COR-L47 (cell line): ENCODE measurements around the gene PADI4.
A peak's percentile ranks its signal among the peaks of the same experiment; 100 is the strongest.

ENCODE experiments used
- DNase-seq: peaks from one replicate; lab custom pipeline; 2025; lab: John Stamatoyannopoulos, UW

PADI4 gene

DNA sequence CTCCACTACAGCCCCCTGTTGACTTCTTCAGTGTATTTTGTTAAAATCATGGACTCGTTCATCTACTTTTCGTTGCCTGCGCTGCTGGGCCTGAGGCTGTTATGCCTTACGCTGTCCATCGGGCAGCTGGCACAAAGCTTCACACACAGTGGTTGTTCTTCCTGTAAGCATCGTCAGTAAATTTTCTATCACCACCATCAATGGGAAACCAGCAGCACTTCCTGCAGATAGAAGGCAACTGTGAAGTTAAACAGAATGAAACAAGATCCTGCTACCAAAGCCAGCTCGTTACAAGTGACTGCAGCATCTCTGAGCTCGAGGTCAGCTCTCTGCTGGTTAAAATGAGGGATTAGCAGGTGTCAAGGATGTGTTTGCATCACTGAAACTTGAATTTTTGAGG is 42.1 kb downstream of the PADI4 start:
- no peak for DNase-seq

DNA sequence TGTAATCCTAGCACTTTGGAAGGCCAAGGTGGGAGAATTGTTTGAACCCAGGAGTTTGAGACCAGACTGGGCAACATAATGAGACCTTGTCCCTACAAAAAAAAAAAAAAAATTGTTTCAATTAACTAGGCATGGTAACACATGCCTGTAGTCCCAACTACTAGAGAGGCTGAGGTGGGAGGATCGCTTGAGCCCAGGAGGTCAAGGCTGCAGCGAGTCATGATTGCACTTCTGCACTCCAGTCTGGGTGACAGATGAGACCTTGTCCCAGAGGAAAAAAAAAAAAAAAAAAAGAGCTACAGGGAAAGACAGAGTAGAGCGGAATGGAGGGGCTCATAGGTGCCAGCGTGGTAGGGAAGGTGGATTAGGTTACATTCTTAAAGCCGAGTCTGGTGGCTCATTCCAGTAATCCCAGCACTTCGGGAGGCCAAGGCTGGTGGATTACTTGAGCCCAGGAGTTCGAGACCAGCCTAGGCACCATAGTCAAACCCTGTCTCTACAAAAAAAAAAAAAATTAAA is 43.0 kb downstream of the PADI4 start:
- no peak for DNase-seq

DNA sequence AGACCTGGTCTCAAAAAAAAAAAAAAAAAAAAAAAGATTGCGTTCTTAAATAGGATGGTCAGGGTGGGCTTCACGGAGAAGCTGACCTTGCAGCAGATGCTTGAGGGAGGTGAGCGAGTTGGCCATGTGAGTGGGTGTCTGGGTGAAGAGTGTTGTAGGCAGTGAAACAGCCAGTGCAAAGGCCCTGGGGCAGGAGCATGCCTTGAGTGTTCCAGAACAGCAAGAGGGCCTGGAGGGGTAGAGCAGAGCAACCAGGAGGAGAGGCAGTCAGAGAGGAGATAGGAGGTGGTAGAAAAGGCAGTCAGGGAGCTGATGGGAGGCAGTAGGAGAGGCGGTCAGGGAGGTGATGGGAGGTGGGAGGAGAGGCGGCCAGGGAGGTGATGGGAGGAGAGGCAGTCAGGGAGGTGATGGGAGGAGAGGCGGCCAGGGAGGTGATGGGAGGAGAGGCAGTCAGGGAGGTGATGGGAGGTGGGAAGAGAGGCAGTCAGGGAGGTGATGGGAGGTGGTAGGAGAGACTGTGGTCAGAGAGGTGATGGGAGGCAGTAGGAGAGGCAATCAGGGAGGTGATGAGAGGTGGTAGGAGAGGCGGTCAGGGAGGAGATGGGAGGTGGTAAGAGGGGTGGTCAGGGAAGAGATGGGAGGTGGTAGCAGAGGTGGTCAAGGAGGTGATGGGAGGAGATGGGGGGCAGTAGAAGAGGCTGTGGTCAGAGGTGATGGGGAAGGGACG is 43.8 kb downstream of the PADI4 start:
- no peak for DNase-seq

DNA sequence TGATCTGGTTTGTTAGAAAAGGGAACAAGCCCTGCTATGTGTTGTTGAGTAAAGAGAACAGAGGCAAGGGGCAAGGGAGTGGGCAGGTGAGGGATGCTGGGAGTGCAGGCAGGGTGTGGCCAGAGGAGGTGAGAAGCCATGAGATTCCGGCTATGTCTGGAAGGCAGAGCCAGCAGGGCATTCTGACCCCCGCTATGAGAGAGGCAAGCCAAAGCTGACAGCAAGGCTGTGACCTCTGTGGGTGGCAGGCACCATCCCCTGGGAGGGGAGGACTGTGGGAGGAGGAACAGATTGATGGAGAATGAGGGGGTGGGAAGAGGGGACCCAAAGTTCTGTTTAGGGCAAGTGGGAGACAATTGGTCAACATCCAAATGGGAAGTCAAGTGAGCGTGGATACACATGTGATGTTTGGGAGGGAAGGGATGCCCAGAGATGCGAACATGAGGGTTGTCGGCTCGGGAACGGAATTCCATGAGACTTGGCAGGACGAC is 44.5 kb downstream of the PADI4 start:
- no peak for DNase-seq

DNA sequence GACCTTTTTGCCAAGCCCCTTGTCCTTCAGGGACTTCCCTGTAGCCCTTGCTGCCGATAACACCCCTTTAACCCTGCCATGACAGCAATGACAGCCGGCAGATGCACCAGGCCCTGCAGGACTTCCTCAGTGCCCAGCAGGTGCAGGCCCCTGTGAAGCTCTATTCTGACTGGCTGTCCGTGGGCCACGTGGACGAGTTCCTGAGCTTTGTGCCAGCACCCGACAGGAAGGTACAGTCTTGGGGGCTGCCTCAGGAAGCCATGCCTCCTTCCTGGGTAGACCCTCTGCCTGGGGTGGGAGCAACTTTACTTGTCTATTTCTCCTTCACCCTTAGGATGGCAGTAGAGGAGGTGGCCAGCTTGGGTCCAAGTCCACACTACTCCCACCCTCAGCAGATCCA is 47.9 kb downstream of the PADI4 start:
- DNase-seq, result no peak

DNA sequence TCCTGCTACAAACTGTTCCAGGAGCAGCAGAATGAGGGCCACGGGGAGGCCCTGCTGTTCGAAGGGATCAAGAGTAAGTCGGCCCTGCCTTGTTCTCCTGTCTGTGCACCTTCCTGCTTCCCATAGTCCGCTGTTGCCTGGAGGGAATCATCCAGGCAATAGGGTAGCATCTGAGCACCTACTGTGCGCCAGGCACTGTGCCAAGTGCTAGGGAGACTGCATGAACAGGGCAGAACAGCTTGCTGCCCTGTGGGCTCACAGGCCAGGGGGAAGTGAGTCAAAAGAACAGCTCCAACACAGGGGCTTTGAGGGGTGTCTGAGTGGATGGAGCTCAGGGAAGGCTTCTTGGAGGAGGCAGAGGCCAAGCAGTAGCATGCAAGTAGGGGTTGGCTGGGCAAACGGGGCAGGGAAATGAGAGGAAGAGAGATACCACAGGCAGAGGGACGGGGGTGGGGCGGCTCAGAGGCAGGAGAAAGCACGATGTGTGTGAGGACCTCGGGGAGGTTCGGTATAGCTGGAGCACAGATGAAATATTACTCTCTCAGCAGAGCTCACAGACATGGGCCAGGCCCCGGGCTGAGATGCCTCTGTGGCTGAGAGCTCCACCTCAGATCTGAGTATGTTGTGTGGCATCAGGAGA is 48.5 kb downstream of the PADI4 start:
- DNase-seq, result no peak

DNA sequence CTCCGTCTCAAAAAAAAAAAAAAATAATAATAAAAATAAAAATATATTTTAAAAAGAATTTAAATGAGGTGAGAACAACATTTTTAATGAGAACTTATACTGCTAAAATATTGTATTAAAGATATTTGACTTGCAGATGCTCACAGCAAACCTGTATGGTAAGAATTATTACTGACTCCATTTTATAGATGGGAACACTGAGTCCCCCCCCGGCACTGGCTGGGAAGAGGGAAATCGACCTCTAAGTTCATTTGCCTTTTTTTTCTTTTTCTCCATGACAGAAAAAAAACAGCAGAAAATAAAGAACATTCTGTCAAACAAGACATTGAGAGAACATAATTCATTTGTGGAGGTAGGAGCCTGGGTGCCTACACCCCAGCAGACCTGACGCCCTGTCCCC is 50.6 kb downstream of the PADI4 start:
- DNase-seq, result no peak

DNA sequence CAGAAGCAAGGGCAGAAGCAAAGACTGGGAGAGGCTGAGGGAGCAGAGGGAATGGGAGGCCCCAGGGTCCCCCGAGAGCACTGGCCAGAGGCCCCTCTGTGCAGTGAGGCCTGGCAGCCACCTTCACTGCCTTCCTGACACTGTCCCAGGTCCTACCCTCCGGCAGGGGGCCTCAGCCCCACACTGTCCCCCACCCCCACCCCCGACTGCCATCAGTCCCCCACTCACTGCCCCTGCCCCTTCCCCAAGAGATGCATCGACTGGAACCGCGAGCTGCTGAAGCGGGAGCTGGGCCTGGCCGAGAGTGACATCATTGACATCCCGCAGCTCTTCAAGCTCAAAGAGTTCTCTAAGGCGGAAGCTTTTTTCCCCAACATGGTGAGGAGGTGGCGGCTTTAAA is 51.0 kb downstream of the PADI4 start:
- no peak for DNase-seq

DNA sequence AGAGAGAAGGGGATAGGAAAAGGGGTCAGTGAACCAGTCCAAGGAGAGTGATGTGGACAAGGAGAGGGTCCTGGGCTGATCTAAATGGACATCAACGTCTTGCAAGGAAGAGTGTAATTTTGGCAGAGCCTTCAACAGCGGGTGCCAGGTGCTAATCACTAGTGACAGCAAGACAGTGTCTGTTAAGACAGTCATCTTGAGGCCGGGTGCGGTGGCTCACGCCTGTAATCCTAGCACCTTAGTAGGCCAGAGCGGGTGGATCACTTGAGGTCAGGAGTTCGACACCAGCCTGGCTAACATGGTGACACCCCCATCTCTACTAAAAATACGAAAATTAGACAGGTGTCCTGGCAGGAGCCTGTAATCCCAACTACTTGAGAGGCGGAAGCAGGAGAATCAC is 51.8 kb downstream of the PADI4 start:
- no peak for DNase-seq

DNA sequence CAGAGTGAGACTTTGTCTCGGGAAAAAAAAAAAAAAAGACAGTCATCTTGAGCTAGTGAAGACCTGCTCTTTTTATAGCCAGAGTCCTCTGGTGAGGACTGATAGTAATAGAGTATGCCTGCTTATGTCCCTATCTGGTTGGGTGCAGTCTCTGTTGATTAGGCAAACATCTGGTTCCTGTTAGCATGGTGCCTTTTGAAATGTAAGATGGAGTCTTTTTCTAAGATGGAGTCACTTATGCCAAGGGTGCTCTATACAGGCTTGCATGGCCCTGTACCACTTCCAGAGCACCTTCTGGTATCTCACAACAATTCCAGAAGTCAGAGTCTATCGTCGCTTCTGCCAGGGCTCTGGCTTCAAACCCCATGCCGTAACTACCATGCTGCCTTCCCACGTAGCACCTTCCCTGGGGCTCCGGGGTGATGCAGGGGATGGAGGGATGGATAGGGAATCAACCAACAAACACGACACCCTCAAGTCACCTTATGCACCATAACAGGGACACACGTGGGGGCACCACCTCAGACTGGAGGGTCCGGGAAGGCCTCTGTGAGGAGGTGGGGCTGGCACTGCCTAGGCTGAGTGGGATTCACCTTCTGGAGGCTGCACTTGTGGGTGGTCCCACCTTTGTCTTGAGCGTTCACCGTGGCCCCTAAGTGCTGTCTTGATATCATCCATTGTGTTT is 52.4 kb downstream of the PADI4 start:
- no peak for DNase-seq

DNA sequence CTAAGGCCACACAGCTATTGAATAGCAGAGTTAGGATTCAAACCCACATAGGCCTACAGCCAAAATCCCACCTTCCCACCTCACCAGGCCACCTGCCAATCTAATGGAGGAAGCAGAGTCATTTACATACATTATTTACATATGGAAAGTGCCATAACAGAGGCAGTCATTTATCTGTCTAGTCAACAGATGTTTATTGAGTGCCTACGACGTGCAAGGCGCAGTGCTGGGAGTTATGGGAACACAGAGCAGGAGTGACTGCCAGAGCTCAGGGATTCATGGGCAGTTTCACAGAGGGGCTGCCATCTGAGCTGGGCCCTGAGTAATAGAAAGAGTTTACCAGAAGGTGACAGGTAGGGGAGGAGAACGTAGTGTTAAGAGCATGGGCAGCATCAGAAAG is 53.7 kb downstream of the PADI4 start:
- DNase-seq, result no peak

DNA sequence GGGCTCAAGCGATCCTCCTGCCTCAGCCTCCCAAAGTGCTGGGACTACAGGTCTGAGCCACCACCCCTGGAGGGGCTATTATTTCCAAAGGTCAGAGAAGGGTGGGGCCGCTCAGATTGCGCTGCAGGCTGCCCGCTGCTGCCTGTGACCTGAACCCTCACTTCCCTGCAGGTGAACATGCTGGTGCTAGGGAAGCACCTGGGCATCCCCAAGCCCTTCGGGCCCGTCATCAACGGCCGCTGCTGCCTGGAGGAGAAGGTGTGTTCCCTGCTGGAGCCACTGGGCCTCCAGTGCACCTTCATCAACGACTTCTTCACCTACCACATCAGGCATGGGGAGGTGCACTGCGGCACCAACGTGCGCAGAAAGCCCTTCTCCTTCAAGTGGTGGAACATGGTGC is 55.4 kb downstream of the PADI4 start:
- no peak for DNase-seq

DNA sequence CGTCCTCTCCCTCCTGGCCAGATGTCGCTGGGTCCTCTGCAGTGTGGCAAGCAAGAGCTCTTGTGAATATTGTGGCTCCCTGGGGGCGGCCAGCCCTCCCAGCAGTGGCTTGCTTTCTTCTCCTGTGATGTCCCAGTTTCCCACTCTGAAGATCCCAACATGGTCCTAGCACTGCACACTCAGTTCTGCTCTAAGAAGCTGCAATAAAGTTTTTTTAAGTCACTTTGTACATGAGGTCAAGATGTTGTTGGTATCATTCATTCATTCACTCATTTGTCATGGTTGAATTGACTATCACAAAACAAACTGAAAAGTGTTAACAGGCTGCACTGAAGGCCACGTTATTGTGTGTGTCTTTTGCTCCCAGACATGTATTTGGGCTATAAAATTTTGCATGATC is 55.8 kb downstream of the PADI4 start:
- DNase-seq, result no peak

DNA sequence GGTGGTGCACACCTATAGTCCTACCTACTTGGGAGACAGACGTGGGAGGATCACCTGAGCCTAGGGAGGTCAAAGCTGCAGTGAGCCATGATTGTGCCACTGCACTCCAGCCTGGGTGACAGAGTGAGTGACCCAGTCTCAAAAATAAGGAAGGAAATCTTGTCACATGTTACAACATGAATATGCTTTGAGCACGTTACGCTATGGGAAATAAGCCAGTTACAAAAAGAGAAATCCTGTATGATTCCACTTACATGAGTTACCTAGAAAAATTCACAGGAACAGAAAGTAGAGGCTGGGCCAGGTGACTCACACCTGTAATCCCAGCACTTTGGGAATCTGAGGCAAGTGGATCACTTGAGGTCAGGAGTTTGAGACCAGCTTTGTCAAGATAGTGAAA is 57.3 kb downstream of the PADI4 start:
- no peak for DNase-seq

DNA sequence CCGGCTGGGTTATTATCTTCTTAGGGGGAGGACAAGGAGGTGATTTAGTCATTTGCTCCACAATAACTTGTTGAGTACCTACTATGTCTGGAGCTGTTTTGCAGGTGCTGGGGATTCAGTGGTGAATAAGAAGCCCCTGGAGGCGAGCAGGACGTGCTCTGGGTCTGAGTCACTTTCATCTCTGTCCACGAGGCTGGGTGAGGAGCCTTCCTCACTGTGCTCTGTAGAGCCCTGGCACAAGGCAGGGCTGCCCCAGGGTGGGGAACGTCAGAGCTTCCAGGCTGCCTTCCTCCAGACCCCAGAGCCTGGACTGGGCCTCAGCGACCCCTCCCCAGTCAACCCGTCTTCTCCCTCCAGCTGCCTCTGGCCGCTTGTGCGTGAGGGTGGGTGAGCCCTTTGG is 61.5 kb downstream of the PADI4 start:
- DNase-seq, result no peak

DNA sequence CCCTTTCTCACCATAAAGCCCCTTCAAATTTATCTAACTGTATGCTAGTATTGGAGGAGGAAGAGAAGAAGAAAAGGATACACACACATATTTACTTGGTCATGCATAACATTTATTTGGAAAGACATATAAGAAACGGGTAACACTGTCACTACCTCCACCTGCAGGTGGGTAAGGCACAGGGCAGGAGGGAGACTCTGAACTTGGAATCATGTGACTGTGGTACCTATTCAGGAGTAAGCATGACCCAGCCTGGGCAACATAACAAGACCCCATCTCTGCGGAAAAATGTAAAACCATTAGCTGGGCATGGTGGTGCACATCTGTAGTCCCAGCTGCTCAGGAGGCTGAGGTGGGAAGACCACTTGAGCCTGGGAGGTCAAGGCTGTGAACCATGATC is 62.6 kb downstream of the PADI4 start:
- DNase-seq, result no peak

DNA sequence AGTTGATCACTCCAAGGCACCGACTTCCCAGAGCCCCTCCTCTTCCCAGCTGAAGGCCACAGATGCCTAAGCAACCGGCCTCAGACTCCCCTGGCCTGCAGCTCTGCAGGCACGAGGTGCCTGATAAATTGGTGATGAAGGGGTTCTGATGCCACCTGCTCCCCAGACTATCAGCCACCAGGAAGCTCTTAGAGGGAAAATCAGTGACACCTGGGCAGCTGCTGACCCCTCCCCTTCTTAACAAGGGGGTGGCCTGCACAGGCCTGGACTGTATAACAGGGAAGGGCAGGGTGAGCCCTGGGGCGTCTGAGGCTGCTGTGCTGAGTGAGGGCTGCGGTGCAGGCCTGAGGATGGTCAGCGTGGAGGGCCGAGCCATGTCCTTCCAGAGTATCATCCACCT is 63.9 kb downstream of the PADI4 start, which contains the start of gene PADI6:
PADI6 (plus strand) TSS at position 301 of the 400 bp plus-strand sequence; CDS start at position 351, 50 bp downstream.
- no peak for DNase-seq

DNA sequence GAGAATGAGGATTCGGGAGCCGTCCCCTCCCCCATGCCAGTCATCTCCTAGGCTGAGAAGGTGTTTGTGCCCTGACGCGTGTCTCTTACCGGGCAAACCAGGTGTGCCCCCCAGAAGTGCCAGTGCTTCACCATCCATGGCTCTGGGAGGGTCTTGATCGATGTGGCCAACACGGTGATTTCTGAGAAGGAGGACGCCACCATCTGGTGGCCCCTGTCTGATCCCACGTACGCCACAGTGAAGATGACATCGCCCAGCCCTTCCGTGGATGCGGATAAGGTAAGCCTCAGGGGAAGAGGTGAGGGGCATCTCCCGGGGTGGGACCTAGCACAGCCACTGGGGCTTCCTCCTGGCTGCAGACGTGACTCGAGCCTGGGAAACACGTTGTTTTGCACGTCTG is 65.0 kb downstream of the PADI4 start:
- no peak for DNase-seq

DNA sequence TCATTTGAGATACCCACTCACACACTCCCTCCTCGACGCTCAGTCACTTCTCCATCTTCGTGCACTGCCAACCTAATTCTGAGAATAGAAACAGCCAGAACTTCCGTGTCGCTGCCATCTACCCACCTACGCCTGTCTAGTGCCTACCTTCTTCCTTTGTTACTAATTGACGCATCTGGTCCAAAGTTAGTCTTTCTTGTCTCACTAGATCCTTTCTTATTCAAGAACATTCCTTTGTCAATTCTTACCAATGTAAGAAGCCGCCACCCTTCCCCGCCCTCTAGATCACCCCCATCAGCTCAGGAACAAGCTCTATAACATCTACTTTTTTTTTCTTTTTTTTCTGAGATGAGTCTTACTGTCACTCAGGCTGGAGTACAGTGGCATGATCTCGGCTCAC is 67.7 kb downstream of the PADI4 start:
- DNase-seq, result no peak

DNA sequence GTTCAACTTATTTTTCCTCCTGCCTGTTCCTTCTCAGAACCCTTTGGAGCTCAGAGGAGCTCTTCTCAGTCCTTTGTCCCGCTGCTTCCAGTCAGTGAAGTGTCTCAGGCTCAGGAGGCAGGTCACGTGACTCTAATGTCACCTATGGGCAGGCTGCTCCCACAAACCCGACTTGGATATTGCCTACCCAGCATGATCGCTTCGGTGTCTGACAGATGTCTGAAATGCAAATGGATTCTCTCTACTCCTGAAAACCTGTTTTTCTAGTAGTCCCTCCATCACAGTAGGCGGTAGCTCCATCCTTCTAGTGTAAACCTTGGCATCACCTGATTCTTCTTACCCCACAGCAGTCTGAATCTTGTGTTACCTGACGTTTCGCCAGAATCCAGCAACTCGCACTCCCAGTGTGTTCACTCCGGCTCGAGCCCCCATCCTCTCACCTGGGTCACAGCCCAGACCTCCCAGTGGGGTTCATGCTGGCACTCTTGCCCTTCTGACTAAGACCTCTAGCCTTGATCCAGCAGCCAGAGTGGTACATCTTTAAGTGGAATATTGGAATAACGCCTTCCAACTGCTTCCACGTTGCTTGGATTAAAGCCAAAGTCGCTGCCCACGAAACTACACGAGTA is 69.4 kb downstream of the PADI4 start:
- peak; percentile 37 for DNase-seq

DNA sequence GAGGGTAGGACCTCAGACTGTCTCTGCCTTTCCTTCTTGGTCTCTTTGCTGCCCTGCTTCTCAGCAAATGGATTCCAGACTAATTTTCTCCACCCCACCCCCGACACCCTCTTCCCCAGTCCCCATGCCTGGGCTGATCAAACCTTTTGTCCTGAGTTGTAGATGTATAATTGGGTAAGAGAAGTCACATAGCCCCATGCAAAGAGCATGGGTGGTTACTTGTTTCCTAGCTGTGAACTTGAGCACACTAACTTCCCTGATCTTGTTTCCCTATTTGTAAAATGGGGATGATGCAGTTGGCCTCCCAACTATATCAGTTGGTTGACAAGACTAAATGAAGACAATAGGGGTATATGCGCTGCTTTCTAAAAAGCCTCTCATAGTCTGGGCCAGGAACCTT is 73.2 kb downstream of the PADI4 start:
- DNase-seq, result no peak

DNA sequence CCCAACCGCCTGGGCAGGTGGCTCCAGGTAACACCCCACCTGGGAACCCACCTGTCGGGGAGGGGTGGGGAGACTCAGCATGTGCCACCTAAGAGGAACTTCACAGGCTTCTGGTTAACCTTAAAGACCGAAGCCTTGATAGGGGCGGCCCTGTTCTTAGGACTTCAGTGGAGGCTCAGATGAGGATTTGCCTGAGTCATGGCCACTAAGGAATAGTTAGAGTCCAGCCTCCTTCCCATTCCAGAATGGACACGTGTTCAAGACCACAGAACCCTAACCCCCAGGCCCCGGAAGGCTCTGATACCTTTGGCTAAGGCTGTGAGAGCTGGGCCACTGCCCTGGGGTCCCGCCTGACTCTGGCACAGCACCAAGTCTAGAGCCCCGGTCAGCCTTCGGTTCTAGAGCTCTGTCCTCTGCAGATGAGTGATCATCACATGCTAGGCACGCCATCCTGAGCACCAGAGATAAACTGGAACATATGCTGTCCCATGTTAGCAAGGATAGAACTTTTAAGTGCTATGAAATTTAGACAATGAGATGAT is 84.3 kb downstream of the PADI4 start:
- no peak for DNase-seq
